Hepatocyte (in vitro differentiated cells): ENCODE measurements around the gene NCAM1.

ENCODE experiments used
- CTCF ChIP-seq: fragments of 200-600 bp; sonication (generic); IDR thresholded peaks from 2 replicates; pipeline ENCODE4 v1.5.1; 2016; ENCODE audit warnings: antibody characterized with exemption, mild to moderate bottlenecking; ENCODE audit not compliant: poor library complexity
- EZH2 ChIP-seq: fragments of 200-600 bp; sonication (generic); IDR thresholded peaks from 2 replicates; pipeline ENCODE4 v1.6.1; 2016; ENCODE audit warnings: antibody characterized with exemption, mild to moderate bottlenecking, borderline replicate concordance

DNA sequence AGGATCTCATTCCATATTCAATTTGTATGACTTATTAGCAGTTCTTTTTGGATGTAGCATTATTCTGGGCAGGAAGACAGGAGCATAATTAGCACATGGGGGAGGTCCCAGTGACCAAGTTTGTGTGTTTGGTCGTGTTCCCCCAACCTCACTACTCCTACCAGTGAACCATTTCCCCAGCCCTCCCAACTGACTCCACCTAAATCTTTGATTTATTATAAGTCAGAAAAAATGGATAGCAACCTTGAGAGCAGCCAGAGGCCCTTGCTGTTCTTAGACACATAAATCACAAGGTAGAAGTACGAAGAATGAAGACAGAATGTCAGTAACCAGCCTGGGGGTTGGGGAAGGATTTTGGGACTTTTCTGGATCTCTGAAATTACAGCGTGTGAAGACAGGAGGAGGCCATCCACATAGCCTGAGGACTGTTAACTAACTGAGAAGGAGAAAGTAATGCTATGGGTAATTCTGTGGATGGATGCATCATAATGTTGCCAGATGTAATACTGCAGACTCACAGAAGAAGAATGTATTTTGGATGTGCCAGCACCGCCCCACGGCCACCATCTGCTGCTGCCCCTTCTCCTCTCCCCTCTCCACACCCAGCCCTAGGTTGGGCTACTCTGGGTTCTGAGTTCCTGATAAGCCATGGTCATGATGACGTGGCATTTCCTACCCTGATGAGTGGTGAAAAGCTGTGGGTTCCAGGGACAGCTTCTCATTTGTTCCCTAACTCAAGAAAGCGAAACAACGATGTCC lies 228.9 kb downstream of the NCAM1 start:
- TF ChIP-seq CTCF (no peak), EZH2 (no peak)
